DLD1 (cell line): ENCODE results near the gene KRT33B.
"Not testable (repeated sequence)": the region's sequence is repeated elsewhere in the genome, so short reads cannot be mapped to it uniquely, and the experiment has no call there.

Experiments
- in situ Hi-C: cut with HindIII; loops from 2 replicates; pipeline ENCODE4 v1.10.0; 2017; ENCODE audit warnings: low sequenced_read_pairs

KRT33B gene

GRCh38 chr17:41369713-41370112 lies at the start of gene KRT33B:
Gene KRT33B, minus strand, starts transcription at chr17:41369813. Its CDS starts 63 bp downstream, at chr17:41369750.
- in situ Hi-C loops: no loop called here

GRCh38 chr17:41418116-41418860 lies 48.7 kb upstream of the KRT33B start:
- in situ Hi-C loops: no loop called here

GRCh38 chr17:41417576-41418015 lies 48.0 kb upstream of the KRT33B start:
- in situ Hi-C loops: no loop called here

- in situ Hi-C loops: no loop called here
These were observed 47.5 kb upstream of the KRT33B start for GRCh38 chr17:41417127-41417526.

- in situ Hi-C loops: no loop called here
These were observed 46.9 kb upstream of the KRT33B start for GRCh38 chr17:41416479-41416878.

GRCh38 chr17:41415833-41416335 lies 46.3 kb upstream of the KRT33B start:
- in situ Hi-C loops: no loop called here

GRCh38 chr17:41415411-41415810 lies 45.8 kb upstream of the KRT33B start:
- in situ Hi-C loops: no loop called here

GRCh38 chr17:41413982-41414381 lies 44.4 kb upstream of the KRT33B start:
- in situ Hi-C loops: no loop called here

GRCh38 chr17:41413353-41413957 lies 43.8 kb upstream of the KRT33B start:
- in situ Hi-C loops: no loop called here

GRCh38 chr17:41411072-41411840 lies 41.6 kb upstream of the KRT33B start:
- in situ Hi-C loops: no loop called here

- in situ Hi-C loops: no loop called here
These were observed 37.6 kb upstream of the KRT33B start for GRCh38 chr17:41407226-41407625.

- in situ Hi-C loops: no loop called here
These were observed 36.6 kb upstream of the KRT33B start for GRCh38 chr17:41406205-41406604.

GRCh38 chr17:41404024-41404671 lies 34.5 kb upstream of the KRT33B start:
- in situ Hi-C loops: no loop called here

- in situ Hi-C loops: no loop called here
These were observed 33.9 kb upstream of the KRT33B start for GRCh38 chr17:41403404-41404023.

- in situ Hi-C loops: no loop called here
These were observed 32.5 kb upstream of the KRT33B start for GRCh38 chr17:41402161-41402560.

- in situ Hi-C loops: no loop called here
These were observed 27.5 kb upstream of the KRT33B start, which contains the start of gene KRT31 for GRCh38 chr17:41396996-41397660. Gene KRT31, minus strand, starts transcription at chr17:41397608. Its CDS starts 69 bp downstream, at chr17:41397539.

- in situ Hi-C loops: no loop called here
These were observed 26.7 kb upstream of the KRT33B start for GRCh38 chr17:41396340-41396739.

- in situ Hi-C loops: no loop called here
These were observed 26.0 kb upstream of the KRT33B start for GRCh38 chr17:41395611-41396010.

GRCh38 chr17:41395044-41395443 lies 25.4 kb upstream of the KRT33B start:
- in situ Hi-C loops: not testable (repeated sequence)
